MM.1S (cell line): ENCODE results near the gene CLDN8.

Source experiments
- DNase-seq: peaks from one replicate; pipeline ENCODE4 v3.0.0-alpha.2; 2015
- H2AFZ ChIP-seq: fragments of 300-600 bp; sonication (generic); 2 replicates; pipeline ENCODE4 v1.6.0; 2016; ENCODE audit warnings: antibody characterized with exemption, low read length
- H3F3A ChIP-seq: fragments of 300-600 bp; sonication (generic); 2 replicates; pipeline ENCODE4 v1.6.1; 2016; ENCODE audit warnings: mild to moderate bottlenecking, antibody characterized with exemption, low read length, moderate library complexity, mixed read lengths; ENCODE audit not compliant: insufficient read depth
- H3K27ac ChIP-seq: fragments of 300-600 bp; sonication (generic); 2 replicates; pipeline ENCODE4 v1.5.1; 2016; ENCODE audit warnings: mild to moderate bottlenecking, low read length
- H3K27me3 ChIP-seq: fragments of 300-600 bp; sonication (generic); replicated peaks from 2 replicates; pipeline ENCODE4 v1.6.0; 2016; ENCODE audit warnings: low read length; ENCODE audit not compliant: insufficient read depth
- H3K36me3 ChIP-seq: fragments of 300-600 bp; sonication (generic); replicated peaks from 2 replicates; pipeline ENCODE4 v1.6.1; 2016; ENCODE audit warnings: mild to moderate bottlenecking, low read length, mixed read lengths; ENCODE audit not compliant: insufficient read depth
- H3K4me1 ChIP-seq: fragments of 300-600 bp; sonication (generic); 2 replicates; pipeline ENCODE4 v1.6.1; 2016; ENCODE audit warnings: low read length, mixed read lengths
- H3K4me2 ChIP-seq: fragments of 300-600 bp; sonication (generic); 2 replicates; pipeline ENCODE4 v1.6.0; 2016; ENCODE audit warnings: low read depth, low read length
- H3K4me3 ChIP-seq: fragments of 300-600 bp; sonication (generic); 2 replicates; pipeline ENCODE4 v1.5.1; 2016; ENCODE audit warnings: low read length, mixed read lengths
- H3K79me2 ChIP-seq: fragments of 300-600 bp; sonication (generic); 2 replicates; pipeline ENCODE4 v1.6.1; 2016; ENCODE audit warnings: mixed run types, low read length, mixed read lengths
- H3K9ac ChIP-seq: fragments of 300-600 bp; sonication (generic); 2 replicates; pipeline ENCODE4 v1.6.1; 2016; ENCODE audit warnings: low read length, mixed read lengths
- H3K9me2 ChIP-seq: fragments of 300-600 bp; sonication (generic); replicated peaks from 2 replicates; pipeline ENCODE4 v1.6.1; 2016; ENCODE audit warnings: mild to moderate bottlenecking, low read length, mixed read lengths; ENCODE audit not compliant: insufficient read depth
- H3K9me3 ChIP-seq: fragments of 300-600 bp; sonication (generic); replicated peaks from 2 replicates; pipeline ENCODE4 v1.6.1; 2016; ENCODE audit warnings: mild to moderate bottlenecking, low read length, mixed read lengths; ENCODE audit not compliant: insufficient read depth
- H4K20me1 ChIP-seq: fragments of 300-600 bp; sonication (generic); 2 replicates; pipeline ENCODE4 v1.6.1; 2016; ENCODE audit warnings: mild to moderate bottlenecking, low read length, moderate library complexity, mixed read lengths; ENCODE audit not compliant: insufficient read depth
- EZH2 ChIP-seq: fragments of 300-600 bp; sonication (generic); optimal IDR thresholded peaks from 2 replicates; pipeline ENCODE3; 2017; ENCODE audit warnings: low read depth, mild to moderate bottlenecking, antibody characterized with exemption, low read length, mixed read lengths
- EZH2phosphoT487 ChIP-seq: fragments of 300-600 bp; sonication (generic); IDR thresholded peaks from 2 replicates; pipeline ENCODE4 v1.6.1; 2018; ENCODE audit warnings: antibody characterized with exemption, low read length
- TF ChIP-seq, protein P1 (sequence below): fragments of 300-600 bp; sonication (generic); IDR thresholded peaks from 2 replicates; pipeline ENCODE4 v1.5.1; 2016; ENCODE audit warnings: antibody characterized with exemption, low read length, mixed read lengths

Gene CLDN8

GRCh38 chr21:30227128-30227527, 11.2 kb upstream of the CLDN8 start:
- H3K4me2 ChIP-seq = no peak overlapping the region
- no peak overlapping the region for H3K4me3 ChIP-seq
- no peak overlapping the region for H3K27ac ChIP-seq

DNA sequence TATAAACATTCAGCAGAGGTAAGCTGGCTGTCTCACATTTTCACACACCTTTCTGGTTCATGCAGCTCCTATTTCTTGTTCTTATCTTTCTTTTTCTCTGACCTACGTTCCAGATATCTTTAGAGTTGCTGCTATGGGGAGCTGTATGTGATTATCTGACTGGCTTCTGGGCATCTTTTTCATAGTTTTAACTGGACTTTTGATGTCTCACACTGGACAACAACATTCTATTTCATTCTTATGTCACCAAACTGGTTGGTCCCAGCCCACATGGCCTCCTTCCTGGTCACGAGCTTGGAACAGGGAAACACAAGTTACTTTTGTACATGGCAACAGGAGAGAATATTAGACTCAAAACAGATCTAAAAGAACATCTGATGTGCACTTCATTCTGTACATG, 7.7 kb upstream of the CLDN8 start:
- Histone ChIP-seq H3K27me3 (no peaks in the 10 kb centered on the region), H2AFZ (no peak overlapping the region), H3K4me3 (no peak overlapping the region), H3K9ac (no peak overlapping the region), H4K20me1 (no peaks in the 10 kb centered on the region), H3K36me3 (no peaks in the 10 kb centered on the region), H3K9me3 (no peaks in the 10 kb centered on the region), H3K4me2 (no peak overlapping the region), H3K9me2 (no peaks in the 10 kb centered on the region), H3K79me2 (no peaks in the 10 kb centered on the region), H3K27ac (no peak overlapping the region), H3F3A (no peaks in the 10 kb centered on the region), H3K4me1 (no peaks in the 10 kb centered on the region; the same call in 1 of the 2 replicates)
- no peak for DNase-seq
- TF ChIP-seq EZH2phosphoT487 (no peak), EZH2 (no peak)
- TF ChIP-seq, protein P1, sequence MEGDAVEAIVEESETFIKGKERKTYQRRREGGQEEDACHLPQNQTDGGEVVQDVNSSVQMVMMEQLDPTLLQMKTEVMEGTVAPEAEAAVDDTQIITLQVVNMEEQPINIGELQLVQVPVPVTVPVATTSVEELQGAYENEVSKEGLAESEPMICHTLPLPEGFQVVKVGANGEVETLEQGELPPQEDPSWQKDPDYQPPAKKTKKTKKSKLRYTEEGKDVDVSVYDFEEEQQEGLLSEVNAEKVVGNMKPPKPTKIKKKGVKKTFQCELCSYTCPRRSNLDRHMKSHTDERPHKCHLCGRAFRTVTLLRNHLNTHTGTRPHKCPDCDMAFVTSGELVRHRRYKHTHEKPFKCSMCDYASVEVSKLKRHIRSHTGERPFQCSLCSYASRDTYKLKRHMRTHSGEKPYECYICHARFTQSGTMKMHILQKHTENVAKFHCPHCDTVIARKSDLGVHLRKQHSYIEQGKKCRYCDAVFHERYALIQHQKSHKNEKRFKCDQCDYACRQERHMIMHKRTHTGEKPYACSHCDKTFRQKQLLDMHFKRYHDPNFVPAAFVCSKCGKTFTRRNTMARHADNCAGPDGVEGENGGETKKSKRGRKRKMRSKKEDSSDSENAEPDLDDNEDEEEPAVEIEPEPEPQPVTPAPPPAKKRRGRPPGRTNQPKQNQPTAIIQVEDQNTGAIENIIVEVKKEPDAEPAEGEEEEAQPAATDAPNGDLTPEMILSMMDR = no peak

More at GRCh38 chr21:30227128-30227527, 11.2 kb upstream of the CLDN8 start:
- no peak for TF ChIP-seq EZH2phosphoT487
- no peak for TF ChIP-seq EZH2
- TF ChIP-seq, protein P1 = no peak
- Histone ChIP-seq H3K36me3 (no peaks in the 10 kb centered on the region), H3K9me3 (no peaks in the 10 kb centered on the region), H3K9ac (no peak overlapping the region), H3K9me2 (no peaks in the 10 kb centered on the region), H2AFZ (no peak overlapping the region), H4K20me1 (no peaks in the 10 kb centered on the region), H3K4me1 (no peaks in the 10 kb centered on the region; the same call in 1 of the 2 replicates), H3K79me2 (no peaks in the 10 kb centered on the region), H3F3A (no peaks in the 10 kb centered on the region), H3K27me3 (no peaks in the 10 kb centered on the region)
- no peak for DNase-seq

GRCh38 chr21:30222724-30223123, 6.8 kb upstream of the CLDN8 start:
- H3K36me3 ChIP-seq = no peaks in the 10 kb centered on the region

More at GRCh38 chr21:30222724-30223123, 6.8 kb upstream of the CLDN8 start:
- H3K9ac ChIP-seq = no peak overlapping the region
- no peaks in the 10 kb centered on the region for H3K79me2 ChIP-seq
- no peaks in the 10 kb centered on the region for H4K20me1 ChIP-seq
- no peak overlapping the region for H3K27ac ChIP-seq
- no peaks in the 10 kb centered on the region for H3F3A ChIP-seq
- TF ChIP-seq, protein P1 = no peak
- TF ChIP-seq EZH2 (no peak), EZH2phosphoT487 (no peak)
- no peaks in the 10 kb centered on the region for H3K9me2 ChIP-seq
- no peaks in the 10 kb centered on the region for H3K9me3 ChIP-seq
- no peaks in the 10 kb centered on the region; the same call in 1 of the 2 replicates for H3K4me1 ChIP-seq
- H3K4me3 ChIP-seq = no peak overlapping the region
- no peak for DNase-seq
- no peaks in the 10 kb centered on the region for H3K27me3 ChIP-seq
- H3K4me2 ChIP-seq = no peak overlapping the region
- H2AFZ ChIP-seq = no peak overlapping the region
